Measurements from ENCODE around the gene TRPT1.

DNA sequence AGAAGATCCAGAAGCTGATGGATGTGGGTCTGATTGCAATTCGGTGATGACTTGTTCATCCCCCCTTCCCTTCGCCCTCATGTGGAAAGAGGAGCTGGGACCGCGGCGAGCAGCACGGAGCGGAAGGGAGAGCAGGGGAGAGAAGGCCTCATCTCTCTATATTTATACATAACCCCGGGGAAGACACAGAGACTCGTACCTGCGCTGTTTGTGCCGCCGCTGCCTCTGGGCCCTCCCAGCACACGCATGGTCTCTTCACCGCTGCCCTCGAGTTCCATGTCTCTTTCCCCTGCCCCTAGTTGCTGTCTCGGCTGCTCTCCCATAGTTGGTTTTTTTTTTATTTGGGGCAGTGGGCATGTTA is 21.9 kb downstream of the TRPT1 start:
- TF ChIP-seq, protein P1, sequence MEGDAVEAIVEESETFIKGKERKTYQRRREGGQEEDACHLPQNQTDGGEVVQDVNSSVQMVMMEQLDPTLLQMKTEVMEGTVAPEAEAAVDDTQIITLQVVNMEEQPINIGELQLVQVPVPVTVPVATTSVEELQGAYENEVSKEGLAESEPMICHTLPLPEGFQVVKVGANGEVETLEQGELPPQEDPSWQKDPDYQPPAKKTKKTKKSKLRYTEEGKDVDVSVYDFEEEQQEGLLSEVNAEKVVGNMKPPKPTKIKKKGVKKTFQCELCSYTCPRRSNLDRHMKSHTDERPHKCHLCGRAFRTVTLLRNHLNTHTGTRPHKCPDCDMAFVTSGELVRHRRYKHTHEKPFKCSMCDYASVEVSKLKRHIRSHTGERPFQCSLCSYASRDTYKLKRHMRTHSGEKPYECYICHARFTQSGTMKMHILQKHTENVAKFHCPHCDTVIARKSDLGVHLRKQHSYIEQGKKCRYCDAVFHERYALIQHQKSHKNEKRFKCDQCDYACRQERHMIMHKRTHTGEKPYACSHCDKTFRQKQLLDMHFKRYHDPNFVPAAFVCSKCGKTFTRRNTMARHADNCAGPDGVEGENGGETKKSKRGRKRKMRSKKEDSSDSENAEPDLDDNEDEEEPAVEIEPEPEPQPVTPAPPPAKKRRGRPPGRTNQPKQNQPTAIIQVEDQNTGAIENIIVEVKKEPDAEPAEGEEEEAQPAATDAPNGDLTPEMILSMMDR (IDR thresholded peaks at IDR 0.05) = no peak
- TF ChIP-seq SIN3A (IDR thresholded peaks at IDR 0.05; ENCODE audit: borderline replicate concordance, insufficient read depth, low read depth, low read length) = no peak
- TF ChIP-seq POLR2AphosphoS5 (IDR thresholded peaks at IDR 0.05; ENCODE audit: low read depth, low read length) = no peak
- TF ChIP-seq, protein P2, sequence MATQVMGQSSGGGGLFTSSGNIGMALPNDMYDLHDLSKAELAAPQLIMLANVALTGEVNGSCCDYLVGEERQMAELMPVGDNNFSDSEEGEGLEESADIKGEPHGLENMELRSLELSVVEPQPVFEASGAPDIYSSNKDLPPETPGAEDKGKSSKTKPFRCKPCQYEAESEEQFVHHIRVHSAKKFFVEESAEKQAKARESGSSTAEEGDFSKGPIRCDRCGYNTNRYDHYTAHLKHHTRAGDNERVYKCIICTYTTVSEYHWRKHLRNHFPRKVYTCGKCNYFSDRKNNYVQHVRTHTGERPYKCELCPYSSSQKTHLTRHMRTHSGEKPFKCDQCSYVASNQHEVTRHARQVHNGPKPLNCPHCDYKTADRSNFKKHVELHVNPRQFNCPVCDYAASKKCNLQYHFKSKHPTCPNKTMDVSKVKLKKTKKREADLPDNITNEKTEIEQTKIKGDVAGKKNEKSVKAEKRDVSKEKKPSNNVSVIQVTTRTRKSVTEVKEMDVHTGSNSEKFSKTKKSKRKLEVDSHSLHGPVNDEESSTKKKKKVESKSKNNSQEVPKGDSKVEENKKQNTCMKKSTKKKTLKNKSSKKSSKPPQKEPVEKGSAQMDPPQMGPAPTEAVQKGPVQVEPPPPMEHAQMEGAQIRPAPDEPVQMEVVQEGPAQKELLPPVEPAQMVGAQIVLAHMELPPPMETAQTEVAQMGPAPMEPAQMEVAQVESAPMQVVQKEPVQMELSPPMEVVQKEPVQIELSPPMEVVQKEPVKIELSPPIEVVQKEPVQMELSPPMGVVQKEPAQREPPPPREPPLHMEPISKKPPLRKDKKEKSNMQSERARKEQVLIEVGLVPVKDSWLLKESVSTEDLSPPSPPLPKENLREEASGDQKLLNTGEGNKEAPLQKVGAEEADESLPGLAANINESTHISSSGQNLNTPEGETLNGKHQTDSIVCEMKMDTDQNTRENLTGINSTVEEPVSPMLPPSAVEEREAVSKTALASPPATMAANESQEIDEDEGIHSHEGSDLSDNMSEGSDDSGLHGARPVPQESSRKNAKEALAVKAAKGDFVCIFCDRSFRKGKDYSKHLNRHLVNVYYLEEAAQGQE (IDR thresholded peaks at IDR 0.05; ENCODE audit: insufficient read depth in 1 of 2, low read depth in 2 of 2, low read length in 1 of 2) = no peak
- no peak for TF ChIP-seq TCF7L2 (IDR thresholded peaks at IDR 0.05; ENCODE audit: low read depth, low read length)

Measured in Panc1 (cell line).